AG10803 (cell line): Measurements from ENCODE around the gene TMEM176A.

Source experiments
- DNase-seq: peaks from one replicate; pipeline ENCODE4 v3.0.0; 2010; ENCODE audit warnings: low read depth
- H3K4me3 ChIP-seq: 2 replicates; pipeline ENCODE4 v1.5.1; 2011; ENCODE audit warnings: mild to moderate bottlenecking, low read length, control low read depth
- CTCF ChIP-seq: conservative IDR thresholded peaks from 2 replicates; pipeline ENCODE4 v1.5.1; 2011; ENCODE audit warnings: mild to moderate bottlenecking, low read length, control low read depth, inconsistent platforms

The TMEM176A gene

GRCh38 chr7:150849204-150849775, 48.7 kb downstream of the TMEM176A start:
- H3K4me3 ChIP-seq, result no peak overlapping the region
- TF ChIP-seq CTCF, result no peak

GRCh38 chr7:150850273-150850672, 49.7 kb downstream of the TMEM176A start:
- no peak for DNase-seq
- no peak overlapping the region for H3K4me3 ChIP-seq
- no peak for TF ChIP-seq CTCF

More at GRCh38 chr7:150849204-150849775, 48.7 kb downstream of the TMEM176A start:
- DNase-seq, result no peak

- TF ChIP-seq CTCF, result no peak
- DNase-seq, result no peak
- H3K4me3 ChIP-seq, result no peak overlapping the region
Measured at GRCh38 chr7:150851492-150852370, 51.2 kb downstream of the TMEM176A start.

GRCh38 chr7:150852371-150852905, 51.9 kb downstream of the TMEM176A start, which contains the start of gene AOC1:
Gene AOC1, plus strand, starts transcription at chr7:150852517. Its CDS starts 3,954 bp downstream, at chr7:150856471.
- no peak for TF ChIP-seq CTCF
- no peak within 1 kb of the TSS for H3K4me3 ChIP-seq
- no peak for DNase-seq

- no peak for TF ChIP-seq CTCF
- H3K4me3 ChIP-seq, result no peak overlapping the region
- DNase-seq, result no peak
Measured at GRCh38 chr7:150854066-150855000, 53.8 kb downstream of the TMEM176A start.
